WERI-Rb-1 (cell line): ENCODE data around the gene HOXA4.

Experiments used
- DNase-seq: peaks from one replicate; pipeline ENCODE4 v3.0.0-alpha.2; 2020
- H3K27ac ChIP-seq: fragments of 250-450 bp; sonication (Bioruptor Pico); 2 replicates; pipeline ENCODE4 v1.5.1; 2020; ENCODE audit warnings: mild to moderate bottlenecking, moderate library complexity
- H3K27me3 ChIP-seq: fragments of 250-450 bp; sonication (Bioruptor Pico); 2 replicates; pipeline ENCODE4 v1.5.1; 2021; ENCODE audit warnings: mild to moderate bottlenecking, low read depth, moderate library complexity; ENCODE audit not compliant: insufficient read depth, severe bottlenecking
- H3K36me3 ChIP-seq: fragments of 250-450 bp; sonication (Bioruptor Pico); 2 replicates; pipeline ENCODE4 v1.5.1; 2020; ENCODE audit warnings: mild to moderate bottlenecking, moderate library complexity
- H3K4me3 ChIP-seq: 2 replicates; pipeline ENCODE4 v1.5.1; 2011; ENCODE audit warnings: low read depth, mild to moderate bottlenecking, control low read depth, low read length
- H3K9me3 ChIP-seq: fragments of 250-450 bp; sonication (Bioruptor Pico); 2 replicates; pipeline ENCODE4 v1.5.1; 2021; ENCODE audit warnings: mild to moderate bottlenecking, moderate library complexity; ENCODE audit not compliant: severe bottlenecking
- TF ChIP-seq, protein P1 (sequence below): IDR thresholded peaks from 2 replicates; pipeline ENCODE4 v1.5.1; 2011; ENCODE audit warnings: low read depth, mild to moderate bottlenecking, control low read depth, inconsistent platforms, low read length

HOXA4 gene

DNA sequence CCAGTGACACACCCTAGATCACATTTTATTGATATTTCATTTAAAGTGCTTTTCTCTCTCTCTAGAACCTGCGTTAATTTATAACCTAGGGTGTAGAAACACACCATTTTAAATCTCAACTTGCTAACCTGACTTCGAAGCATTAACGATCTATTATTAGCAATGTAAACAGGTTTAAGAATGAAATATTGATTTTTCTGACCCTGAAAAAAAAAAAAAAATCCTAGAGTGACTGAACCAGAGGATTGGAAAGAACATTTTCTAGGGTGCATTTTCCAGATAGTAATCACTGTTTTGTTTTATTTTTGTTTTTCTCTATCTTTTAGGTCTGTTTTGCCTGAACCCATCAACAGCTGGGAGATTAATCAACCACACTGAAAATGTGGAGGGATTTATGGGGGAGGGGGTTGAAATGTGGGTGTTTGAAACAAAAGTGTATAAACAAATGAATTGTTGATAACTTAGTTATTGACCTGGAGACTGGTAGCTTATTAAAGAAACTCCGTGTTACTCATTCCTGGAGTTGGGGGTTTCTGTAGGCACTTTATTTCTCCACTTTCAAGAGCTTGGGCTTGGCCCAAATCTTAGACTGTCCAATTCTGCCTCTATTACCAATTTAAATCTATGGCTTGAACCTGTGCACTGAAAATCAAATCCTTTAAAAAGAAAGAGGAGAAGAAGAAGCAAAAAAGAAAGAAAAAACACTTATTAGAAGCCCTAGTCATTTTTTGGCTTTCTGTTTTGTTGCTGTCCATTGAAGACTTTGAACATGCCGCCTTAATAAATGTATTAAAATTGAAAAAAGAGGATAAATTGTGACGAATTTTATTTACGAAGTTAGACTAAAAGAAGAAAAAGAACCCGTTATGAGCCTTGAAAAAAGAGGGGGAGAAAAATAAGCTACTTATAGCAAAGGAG lies 30.8 kb downstream of the HOXA4 start:
- Histone ChIP-seq H3K27ac (peak overlapping the region; percentile 78), H3K4me3 (peak overlapping the region; percentile 35), H3K9me3 (no peaks in the 10 kb centered on the region), H3K36me3 (peaks cover 9% of the 10 kb centered on the region; the same call in 1 of the 2 replicates), H3K27me3 (peaks cover 91% of the 10 kb centered on the region)
- TF ChIP-seq, protein P1, sequence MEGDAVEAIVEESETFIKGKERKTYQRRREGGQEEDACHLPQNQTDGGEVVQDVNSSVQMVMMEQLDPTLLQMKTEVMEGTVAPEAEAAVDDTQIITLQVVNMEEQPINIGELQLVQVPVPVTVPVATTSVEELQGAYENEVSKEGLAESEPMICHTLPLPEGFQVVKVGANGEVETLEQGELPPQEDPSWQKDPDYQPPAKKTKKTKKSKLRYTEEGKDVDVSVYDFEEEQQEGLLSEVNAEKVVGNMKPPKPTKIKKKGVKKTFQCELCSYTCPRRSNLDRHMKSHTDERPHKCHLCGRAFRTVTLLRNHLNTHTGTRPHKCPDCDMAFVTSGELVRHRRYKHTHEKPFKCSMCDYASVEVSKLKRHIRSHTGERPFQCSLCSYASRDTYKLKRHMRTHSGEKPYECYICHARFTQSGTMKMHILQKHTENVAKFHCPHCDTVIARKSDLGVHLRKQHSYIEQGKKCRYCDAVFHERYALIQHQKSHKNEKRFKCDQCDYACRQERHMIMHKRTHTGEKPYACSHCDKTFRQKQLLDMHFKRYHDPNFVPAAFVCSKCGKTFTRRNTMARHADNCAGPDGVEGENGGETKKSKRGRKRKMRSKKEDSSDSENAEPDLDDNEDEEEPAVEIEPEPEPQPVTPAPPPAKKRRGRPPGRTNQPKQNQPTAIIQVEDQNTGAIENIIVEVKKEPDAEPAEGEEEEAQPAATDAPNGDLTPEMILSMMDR: no peak
- DNase-seq: no peak

DNA sequence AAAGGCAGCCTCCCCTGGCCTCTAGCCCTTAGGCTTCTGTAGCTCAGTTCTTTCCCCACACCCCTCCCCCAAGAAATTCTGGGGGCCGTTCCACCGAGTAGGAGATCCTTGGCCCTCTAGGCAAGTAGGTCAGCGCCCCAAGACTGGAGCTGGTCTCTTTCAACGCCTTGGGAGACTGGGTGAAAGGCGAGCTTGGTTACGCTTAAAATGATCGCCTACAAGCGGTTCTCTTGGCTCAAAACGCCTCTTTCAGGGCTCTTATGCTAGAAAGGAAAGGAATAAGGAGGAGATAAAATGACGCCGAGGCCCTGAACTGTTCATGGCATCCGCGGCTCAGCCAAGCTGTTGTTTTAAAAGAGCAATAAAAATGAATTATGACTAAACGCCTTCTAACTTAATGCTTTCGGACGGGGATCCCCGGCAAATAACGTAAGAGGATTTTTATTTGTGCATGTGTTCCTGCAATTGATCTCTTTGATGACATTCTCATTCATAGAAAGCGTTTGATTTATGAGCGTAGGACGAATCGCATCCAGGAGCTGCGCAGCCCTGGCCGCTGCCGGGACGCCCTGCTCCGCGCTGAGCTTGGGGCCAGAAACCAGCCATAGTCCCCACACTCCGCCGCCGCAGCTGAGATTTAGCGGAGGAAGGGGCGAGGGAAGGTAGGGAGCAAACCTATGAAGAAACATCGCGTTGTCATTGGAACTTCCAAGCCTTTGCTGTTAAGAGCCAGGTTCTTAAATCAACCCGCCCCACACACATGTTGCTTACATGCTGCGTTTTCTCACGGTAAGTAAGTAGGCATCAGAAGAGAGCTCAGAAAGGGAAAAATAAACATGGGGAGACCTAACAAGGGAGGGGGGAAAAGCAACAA lies 31.7 kb downstream of the HOXA4 start:
- DNase-seq: no peak
- peaks cover 9% of the 10 kb centered on the region; the same call in 1 of the 2 replicates for H3K36me3 ChIP-seq
- no peaks in the 10 kb centered on the region for H3K9me3 ChIP-seq
- H3K27me3 ChIP-seq: peaks cover 88% of the 10 kb centered on the region
- TF ChIP-seq, protein P1: no peak
- peak overlapping the region; percentile 78 for H3K27ac ChIP-seq
- peak overlapping the region; percentile 35 for H3K4me3 ChIP-seq

DNA sequence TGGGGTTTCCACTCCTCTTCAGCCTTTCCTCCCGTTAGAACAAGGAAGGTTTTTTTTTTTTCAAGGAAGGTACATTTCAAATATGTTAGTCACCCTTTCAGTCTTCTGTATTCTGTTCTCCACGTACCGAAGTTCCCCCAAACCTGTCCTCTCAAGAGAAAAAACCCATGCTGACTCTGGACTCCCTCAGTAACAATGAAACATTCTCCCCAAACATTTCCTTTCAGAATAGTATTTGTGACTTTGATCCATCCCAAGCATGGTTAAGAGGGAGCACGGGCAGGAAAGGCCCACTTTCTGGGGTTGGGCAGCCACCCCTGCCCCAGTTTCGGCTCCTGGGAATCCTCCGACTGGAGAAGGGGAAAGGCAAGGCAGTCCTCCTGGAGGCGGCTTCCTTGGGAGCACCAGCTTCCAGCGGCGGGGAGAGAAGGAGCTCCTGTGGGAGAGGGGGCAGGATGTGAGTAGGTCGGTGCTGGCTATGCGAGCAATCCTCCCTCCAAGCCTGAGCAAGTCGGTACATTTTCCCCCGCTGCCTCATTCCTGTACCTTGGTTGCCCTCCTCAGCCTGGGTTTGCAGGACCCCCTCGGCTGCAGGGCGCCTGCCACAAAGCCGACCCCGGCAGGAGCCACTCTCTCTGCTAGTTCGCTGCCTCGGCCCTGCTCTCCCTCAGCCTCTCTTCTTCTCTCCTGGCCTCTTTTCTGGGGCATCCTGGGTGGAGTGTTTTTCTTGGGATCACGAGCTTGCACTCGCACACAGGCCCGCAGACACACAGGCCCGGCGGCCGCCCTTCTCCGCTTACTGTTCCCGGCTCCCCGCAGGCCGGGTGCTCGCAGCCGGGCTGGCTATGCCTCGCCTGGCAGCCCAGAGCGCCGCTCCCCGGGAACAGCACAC lies 32.6 kb downstream of the HOXA4 start:
- H3K9me3 ChIP-seq: no peaks in the 10 kb centered on the region
- H3K27me3 ChIP-seq: peaks cover 79% of the 10 kb centered on the region
- TF ChIP-seq, protein P1: no peak
- DNase-seq: no peak
- H3K36me3 ChIP-seq: peaks cover 9% of the 10 kb centered on the region; the same call in 1 of the 2 replicates
- H3K27ac ChIP-seq: peak overlapping the region; percentile 78
- H3K4me3 ChIP-seq: peak overlapping the region; percentile 80

DNA sequence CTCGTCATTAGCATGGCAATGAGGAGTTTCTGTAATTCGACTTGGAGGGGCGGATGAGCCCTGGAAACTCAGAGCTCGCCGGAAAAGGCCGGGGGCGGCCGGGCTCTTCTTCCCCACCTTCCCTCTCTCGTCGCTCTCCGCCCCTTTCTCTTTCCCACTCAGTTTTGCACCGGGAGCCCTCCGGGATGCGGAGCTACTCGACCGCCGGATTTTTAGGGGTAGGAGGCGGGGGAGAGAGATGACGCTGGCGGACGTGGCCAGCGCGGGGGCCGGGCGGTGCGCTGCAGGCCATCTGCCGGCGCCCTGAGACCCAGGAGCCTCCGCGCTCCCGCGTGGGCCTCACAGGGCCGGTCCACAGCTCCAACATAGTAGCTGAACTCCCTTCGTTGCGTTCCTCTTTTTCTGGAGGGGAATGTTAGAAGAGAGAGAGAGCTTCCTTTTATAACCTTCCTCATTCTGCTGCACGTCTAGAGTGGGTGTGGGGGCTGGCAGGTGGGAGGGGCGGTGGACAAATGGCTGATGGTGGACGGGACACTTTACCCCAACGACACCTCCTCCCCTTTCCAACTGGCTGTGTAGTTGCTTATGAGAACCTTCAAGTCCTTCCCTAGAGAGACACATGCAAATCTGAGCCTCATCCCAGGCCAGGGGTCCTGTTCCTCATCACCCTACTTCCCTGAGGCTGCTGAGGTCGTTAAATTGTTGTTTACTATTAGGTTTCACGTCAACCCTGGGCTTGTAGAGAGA lies 33.6 kb downstream of the HOXA4 start:
- peak overlapping the region; percentile 80 for H3K4me3 ChIP-seq
- DNase-seq: no peak

More for the DNA sequence above, 33.6 kb downstream of the HOXA4 start:
- Histone ChIP-seq H3K27ac (peak overlapping the region; percentile 78), H3K9me3 (no peaks in the 10 kb centered on the region), H3K36me3 (peaks cover 9% of the 10 kb centered on the region; the same call in 1 of the 2 replicates), H3K27me3 (peaks cover 79% of the 10 kb centered on the region)
- TF ChIP-seq, protein P1: 0 out of 2 replicates have a peak, but pooled peaks have one; percentile 0
